ENCODE measurements around the gene CSRNP3. TPM values are rescaled to one million over a fixed set of nuclear protein-coding genes. Genes with fewer than 3 reads are reported as not detected.
A peak's percentile ranks its signal among the peaks of the same experiment; 100 is the strongest.

The CSRNP3 gene
- total and polyA plus RNA-seq, 2 experiments from 2014 or later = 3.0 to 14.0 TPM

DNA sequence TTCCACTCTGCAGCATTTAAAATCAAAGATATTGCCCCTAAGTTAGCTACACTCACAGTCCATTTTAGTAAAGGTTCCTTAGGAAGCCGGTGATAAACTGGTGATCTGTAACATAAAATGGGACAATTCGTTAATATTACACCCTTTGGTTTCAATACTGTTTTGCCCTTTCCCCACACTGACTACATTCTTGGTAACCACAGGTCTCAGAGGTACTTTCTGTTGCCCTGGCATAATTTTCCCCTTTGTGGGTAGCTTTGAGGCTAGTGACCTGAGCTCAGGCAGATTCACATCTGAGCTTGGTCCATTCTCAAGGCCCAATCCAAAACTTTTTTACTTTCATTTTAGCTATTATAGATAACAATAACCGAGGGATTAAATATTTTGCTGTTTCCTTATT lies 32.9 kb upstream of the CSRNP3 start:
- WGBS (ENCODE audit: low lambda C conversion rate, missing lambda C conversion rate) = 96% methylated on average over 3 of the region's 3 CpGs
- H3K9me2 ChIP-seq (replicated peaks; ENCODE audit: insufficient read depth) = no peaks in the 10 kb centered on the region
- peaks cover 11% of the 10 kb centered on the region for H3K4me1 ChIP-seq (ENCODE audit: insufficient read depth)
- H4K20me1 ChIP-seq (ENCODE audit: insufficient read depth, poor library complexity, severe bottlenecking) = no peaks in the 10 kb centered on the region
- no peak overlapping the region for H2AFZ ChIP-seq
- DNase-seq (ENCODE audit: low spot score) = no peak
- no peak overlapping the region for H3K27ac ChIP-seq
- H3K9me3 ChIP-seq (ENCODE audit: low read depth) = no peaks in the 10 kb centered on the region
- H3K79me2 ChIP-seq = no peaks in the 10 kb centered on the region
- H3K27me3 ChIP-seq = no peaks in the 10 kb centered on the region
- TF ChIP-seq, protein P1, sequence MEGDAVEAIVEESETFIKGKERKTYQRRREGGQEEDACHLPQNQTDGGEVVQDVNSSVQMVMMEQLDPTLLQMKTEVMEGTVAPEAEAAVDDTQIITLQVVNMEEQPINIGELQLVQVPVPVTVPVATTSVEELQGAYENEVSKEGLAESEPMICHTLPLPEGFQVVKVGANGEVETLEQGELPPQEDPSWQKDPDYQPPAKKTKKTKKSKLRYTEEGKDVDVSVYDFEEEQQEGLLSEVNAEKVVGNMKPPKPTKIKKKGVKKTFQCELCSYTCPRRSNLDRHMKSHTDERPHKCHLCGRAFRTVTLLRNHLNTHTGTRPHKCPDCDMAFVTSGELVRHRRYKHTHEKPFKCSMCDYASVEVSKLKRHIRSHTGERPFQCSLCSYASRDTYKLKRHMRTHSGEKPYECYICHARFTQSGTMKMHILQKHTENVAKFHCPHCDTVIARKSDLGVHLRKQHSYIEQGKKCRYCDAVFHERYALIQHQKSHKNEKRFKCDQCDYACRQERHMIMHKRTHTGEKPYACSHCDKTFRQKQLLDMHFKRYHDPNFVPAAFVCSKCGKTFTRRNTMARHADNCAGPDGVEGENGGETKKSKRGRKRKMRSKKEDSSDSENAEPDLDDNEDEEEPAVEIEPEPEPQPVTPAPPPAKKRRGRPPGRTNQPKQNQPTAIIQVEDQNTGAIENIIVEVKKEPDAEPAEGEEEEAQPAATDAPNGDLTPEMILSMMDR (IDR thresholded peaks at IDR 0.05; ENCODE audit: poor library complexity) = no peak
- TF ChIP-seq EZH2 (IDR thresholded peaks at IDR 0.05; ENCODE audit: borderline replicate concordance) = no peak
- TF ChIP-seq EZH2phosphoT487 (IDR thresholded peaks at IDR 0.05; ENCODE audit: low read depth, severe bottlenecking, unreplicated experiment) = no peak
- H3K4me3 ChIP-seq = no peak overlapping the region
- no peak overlapping the region for H3K4me2 ChIP-seq
- H3K36me3 ChIP-seq (replicated peaks; ENCODE audit: insufficient read depth, low read depth) = no peaks in the 10 kb centered on the region

DNA sequence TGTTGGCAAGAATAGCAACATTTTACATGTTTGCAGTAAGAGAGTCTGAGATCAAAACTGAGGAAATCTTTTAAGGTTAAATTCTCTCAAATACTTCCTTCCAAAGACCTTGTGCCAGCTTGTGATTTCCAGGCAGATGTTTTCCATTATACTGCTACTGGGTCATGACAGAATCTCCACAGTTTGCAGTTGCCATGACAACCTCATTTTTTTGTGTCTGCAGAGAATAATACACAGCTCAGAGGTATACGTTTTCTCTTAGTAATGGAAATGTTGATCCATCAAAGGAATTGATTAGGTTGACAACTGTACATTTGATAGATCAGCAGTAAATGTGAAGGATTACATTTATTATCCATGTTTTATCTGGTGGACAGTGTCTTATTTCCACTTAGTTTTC lies 29.1 kb upstream of the CSRNP3 start:
- TF ChIP-seq, protein P1 (IDR thresholded peaks at IDR 0.05; ENCODE audit: poor library complexity) = no peak
- TF ChIP-seq EZH2phosphoT487 (IDR thresholded peaks at IDR 0.05; ENCODE audit: low read depth, severe bottlenecking, unreplicated experiment) = no peak
- TF ChIP-seq EZH2 (IDR thresholded peaks at IDR 0.05; ENCODE audit: borderline replicate concordance) = no peak
- 29% methylated on average over 1 of the region's 1 CpG for WGBS (ENCODE audit: low lambda C conversion rate, missing lambda C conversion rate)
- Histone ChIP-seq H3K4me1 (ENCODE audit: insufficient read depth) (peaks cover 3% of the 10 kb centered on the region), H3K4me3 (no peak overlapping the region), H3K79me2 (no peaks in the 10 kb centered on the region), H3K27me3 (no peaks in the 10 kb centered on the region), H3K9me3 (ENCODE audit: low read depth) (no peaks in the 10 kb centered on the region), H3K4me2 (no peak overlapping the region), H3K27ac (peak overlapping the region; percentile 29), H3K9me2 (replicated peaks; ENCODE audit: insufficient read depth) (no peaks in the 10 kb centered on the region), H4K20me1 (ENCODE audit: insufficient read depth, poor library complexity, severe bottlenecking) (no peaks in the 10 kb centered on the region), H3K36me3 (replicated peaks; ENCODE audit: insufficient read depth, low read depth) (no peaks in the 10 kb centered on the region), H2AFZ (no peak overlapping the region)
- DNase-seq (ENCODE audit: low spot score) = peak; percentile 60

DNA sequence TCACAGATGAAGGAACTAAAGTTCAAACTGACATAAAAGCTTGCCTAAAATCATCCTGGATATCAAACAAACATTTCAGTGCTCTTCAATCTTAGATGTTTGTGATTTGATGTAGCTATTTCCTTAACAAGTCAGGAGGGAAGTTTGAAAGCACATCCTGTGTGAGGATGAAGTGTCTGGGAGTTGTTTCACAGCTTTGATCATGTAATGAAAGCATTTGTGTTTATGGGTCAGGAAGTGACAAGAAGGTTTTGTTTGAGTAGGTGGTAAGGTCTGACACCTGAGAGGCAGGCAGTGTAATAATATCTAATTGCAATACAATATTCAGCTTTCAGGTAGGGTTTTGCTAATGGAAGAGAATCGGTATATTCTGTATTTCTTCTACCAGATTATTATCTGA lies 26.0 kb upstream of the CSRNP3 start:
- no peak overlapping the region for H2AFZ ChIP-seq
- 73% methylated on average over 1 of the region's 1 CpG for WGBS (ENCODE audit: low lambda C conversion rate, missing lambda C conversion rate)
- no peak overlapping the region for H3K4me3 ChIP-seq
- H3K4me2 ChIP-seq = no peak overlapping the region
- no peaks in the 10 kb centered on the region for H3K36me3 ChIP-seq (replicated peaks; ENCODE audit: insufficient read depth, low read depth)
- H3K9me2 ChIP-seq (replicated peaks; ENCODE audit: insufficient read depth) = no peaks in the 10 kb centered on the region
- DNase-seq (ENCODE audit: low spot score) = no peak
- no peaks in the 10 kb centered on the region for H3K27me3 ChIP-seq
- peaks cover 3% of the 10 kb centered on the region for H3K4me1 ChIP-seq (ENCODE audit: insufficient read depth)
- no peaks in the 10 kb centered on the region for H4K20me1 ChIP-seq (ENCODE audit: insufficient read depth, poor library complexity, severe bottlenecking)
- TF ChIP-seq EZH2 (IDR thresholded peaks at IDR 0.05; ENCODE audit: borderline replicate concordance) (no peak), EZH2phosphoT487 (IDR thresholded peaks at IDR 0.05; ENCODE audit: low read depth, severe bottlenecking, unreplicated experiment) (no peak)
- TF ChIP-seq, protein P1 (IDR thresholded peaks at IDR 0.05; ENCODE audit: poor library complexity) = no peak
- H3K27ac ChIP-seq = peak overlapping the region; percentile 52
- no peaks in the 10 kb centered on the region for H3K79me2 ChIP-seq
- no peaks in the 10 kb centered on the region for H3K9me3 ChIP-seq (ENCODE audit: low read depth)

DNA sequence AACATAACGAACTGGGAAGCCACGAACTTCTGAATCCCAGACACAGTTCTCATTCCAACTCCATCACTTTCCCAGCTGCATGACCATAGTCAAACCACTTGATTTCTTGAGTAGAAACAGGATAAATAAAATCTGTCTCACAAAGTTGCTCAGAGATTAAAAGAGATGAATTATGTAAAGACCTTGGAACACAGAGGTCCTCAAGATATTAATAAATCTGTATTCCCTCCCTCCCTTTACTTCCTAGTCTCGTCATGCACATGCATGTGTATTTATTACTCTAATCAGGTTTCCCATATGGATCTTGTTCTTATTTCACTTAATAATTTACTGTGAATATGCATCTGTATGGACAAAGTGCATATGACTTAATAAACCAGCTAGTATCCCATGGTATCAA lies 21.1 kb upstream of the CSRNP3 start:
- no peak overlapping the region for H3K4me3 ChIP-seq
- H3K79me2 ChIP-seq = no peaks in the 10 kb centered on the region
- no peak for DNase-seq (ENCODE audit: low spot score)
- TF ChIP-seq EZH2phosphoT487 (IDR thresholded peaks at IDR 0.05; ENCODE audit: low read depth, severe bottlenecking, unreplicated experiment) = no peak
- TF ChIP-seq EZH2 (IDR thresholded peaks at IDR 0.05; ENCODE audit: borderline replicate concordance) = no peak
- TF ChIP-seq, protein P1 (IDR thresholded peaks at IDR 0.05; ENCODE audit: poor library complexity) = no peak
- no peaks in the 10 kb centered on the region for H4K20me1 ChIP-seq (ENCODE audit: insufficient read depth, poor library complexity, severe bottlenecking)
- no peak overlapping the region for H3K27ac ChIP-seq
- no peaks in the 10 kb centered on the region for H3K36me3 ChIP-seq (replicated peaks; ENCODE audit: insufficient read depth, low read depth)
- WGBS (ENCODE audit: low lambda C conversion rate, missing lambda C conversion rate) = 87% methylated on average over 3 of the region's 3 CpGs
- no peaks in the 10 kb centered on the region for H3K4me1 ChIP-seq (ENCODE audit: insufficient read depth)
- H3K9me2 ChIP-seq (replicated peaks; ENCODE audit: insufficient read depth) = no peaks in the 10 kb centered on the region
- no peak overlapping the region for H2AFZ ChIP-seq
- H3K4me2 ChIP-seq = no peak overlapping the region
- H3K9me3 ChIP-seq (ENCODE audit: low read depth) = no peaks in the 10 kb centered on the region
- H3K27me3 ChIP-seq = no peaks in the 10 kb centered on the region

Data from hepatocyte (in vitro differentiated cells).